Stimulated activated CD8-positive, alpha-beta memory T cell treated with anti-CD3 and anti-CD28 coated beads, Interleukin-2, amount 100 ng/mL, for 48 hours (primary cell): ENCODE results near the gene CERCAM.
A peak's percentile ranks its signal among the peaks of the same experiment; 100 is the strongest.

Experiments used
- DNase-seq, 2 donors: peaks; one replicate each; pipeline ENCODE4 v3.0.0-alpha.2; 2020; ENCODE audit warnings: low read depth in 2 of 2

Gene CERCAM

DNA sequence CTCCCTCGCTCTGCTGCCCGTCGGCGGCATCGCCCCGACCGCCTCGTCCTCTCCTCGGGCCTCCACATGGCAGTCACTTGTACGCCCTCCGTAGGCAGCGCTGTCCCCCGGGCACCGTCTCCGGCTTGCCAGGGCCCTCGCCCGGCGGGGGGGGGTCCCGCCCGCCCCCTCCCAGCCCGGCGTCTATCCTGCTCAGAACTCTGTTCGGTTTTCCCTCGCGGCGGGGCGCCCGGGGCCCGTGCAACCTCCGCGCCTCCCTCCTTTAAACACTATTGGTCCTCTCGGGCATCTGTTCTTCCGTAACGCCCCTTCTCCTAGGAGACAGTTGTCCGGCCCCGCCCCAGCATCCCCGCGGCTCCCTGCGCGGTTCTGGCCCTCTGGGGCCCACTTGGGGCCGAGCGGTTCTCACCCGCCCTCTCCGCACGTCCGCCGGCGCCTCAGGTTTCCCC, 36.0 kb downstream of the CERCAM start:
- peak; percentile 58 to 64 for DNase-seq

DNA sequence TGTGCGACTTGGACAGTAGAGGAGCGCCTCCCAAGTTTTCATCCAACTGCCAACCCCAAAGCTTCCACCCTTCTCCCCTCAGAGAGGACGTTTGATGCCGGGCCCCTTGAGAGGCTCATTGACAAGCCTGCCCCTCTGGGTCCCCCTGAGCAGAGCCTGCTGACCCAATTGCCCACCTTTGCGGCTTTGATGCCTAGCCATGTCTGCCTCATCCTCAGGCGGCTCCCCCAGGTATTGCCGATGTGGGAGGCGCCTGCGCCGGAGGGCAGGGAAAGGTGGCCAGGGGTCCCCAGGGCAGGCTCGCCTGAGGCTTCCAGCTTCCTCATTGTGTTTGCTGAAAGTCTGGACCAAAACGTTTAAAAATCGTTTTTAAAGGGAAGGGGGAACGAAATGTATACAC, 36.5 kb downstream of the CERCAM start:
- DNase-seq = no peak

DNA sequence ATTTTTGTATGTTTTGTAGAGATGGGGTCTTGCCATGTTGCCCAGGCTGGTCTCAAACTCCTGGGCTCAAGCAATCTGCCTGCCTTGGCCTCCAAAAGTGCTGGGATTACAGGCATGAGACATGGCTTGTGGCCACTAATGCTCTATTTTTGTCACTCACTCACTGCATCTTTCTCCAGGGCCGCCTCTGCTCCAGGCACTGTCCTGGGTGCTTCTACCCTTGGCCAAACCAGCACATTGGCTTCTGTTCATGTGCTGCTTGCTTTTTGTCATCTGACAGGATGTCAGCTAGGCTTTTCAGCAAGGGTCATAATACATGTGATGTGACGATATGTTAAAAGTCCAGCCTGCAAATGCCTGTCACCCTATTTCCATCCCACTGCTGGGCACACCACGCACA, 38.4 kb downstream of the CERCAM start:
- DNase-seq = no peak

DNA sequence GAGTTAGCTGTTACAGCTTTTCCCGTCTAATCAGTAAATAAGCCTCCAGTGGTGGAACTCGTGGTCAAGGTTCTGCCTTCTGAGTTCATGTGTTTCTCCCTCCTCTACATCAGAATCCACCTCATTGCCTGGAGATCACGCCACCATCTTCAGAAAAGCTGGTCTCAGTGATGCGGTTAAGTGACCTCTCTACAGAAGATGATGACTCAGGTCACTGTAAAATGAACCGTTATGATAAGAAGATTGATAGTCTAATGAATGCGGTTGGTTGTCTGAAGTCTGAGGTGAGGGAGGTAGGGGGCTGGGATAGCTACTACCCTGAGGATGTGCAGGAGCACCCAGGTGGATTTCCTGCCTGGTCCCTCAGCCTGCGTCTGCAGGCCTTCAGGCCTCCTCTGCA, 48.4 kb downstream of the CERCAM start:
- DNase-seq = no peak

DNA sequence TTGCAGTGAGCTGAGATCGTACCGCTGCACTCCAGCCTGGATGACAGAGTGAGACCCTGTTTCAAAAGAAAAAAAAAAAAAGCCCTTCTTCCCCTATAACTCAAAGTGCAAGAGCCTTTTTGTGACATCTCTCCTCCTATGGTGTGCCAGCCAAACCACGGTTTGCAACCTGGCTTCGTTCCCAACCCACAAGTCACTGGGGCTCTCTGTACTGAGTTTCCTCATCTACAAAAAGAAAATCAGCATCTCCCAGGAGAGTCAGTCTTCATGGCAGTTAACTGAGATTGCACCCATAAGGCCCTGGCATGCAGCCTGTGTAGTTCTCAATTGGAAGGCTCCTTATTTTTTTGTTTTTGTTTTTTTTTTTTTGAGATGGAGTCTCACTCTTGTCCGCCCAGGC, 49.9 kb downstream of the CERCAM start:
- DNase-seq = no peak

DNA sequence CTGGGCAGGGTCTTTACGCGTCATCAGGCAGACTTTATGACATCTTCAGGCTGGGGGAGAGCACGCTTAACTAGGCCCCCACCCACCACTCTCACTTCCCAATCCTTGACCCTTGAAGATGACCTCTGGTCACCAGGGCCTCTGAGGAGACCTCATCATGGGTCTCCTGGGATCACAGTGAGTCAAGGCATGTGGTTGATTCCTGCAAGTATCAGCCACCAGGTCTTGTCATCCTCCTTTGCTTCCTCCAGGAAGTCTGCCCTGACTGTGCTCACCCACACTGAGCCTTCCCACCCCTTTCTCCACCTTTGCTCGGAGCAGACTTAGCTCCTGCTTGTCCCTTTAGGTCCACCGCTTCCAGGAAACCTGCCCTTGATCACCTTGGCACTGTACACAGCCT, 52.4 kb downstream of the CERCAM start:
- DNase-seq = no peak

DNA sequence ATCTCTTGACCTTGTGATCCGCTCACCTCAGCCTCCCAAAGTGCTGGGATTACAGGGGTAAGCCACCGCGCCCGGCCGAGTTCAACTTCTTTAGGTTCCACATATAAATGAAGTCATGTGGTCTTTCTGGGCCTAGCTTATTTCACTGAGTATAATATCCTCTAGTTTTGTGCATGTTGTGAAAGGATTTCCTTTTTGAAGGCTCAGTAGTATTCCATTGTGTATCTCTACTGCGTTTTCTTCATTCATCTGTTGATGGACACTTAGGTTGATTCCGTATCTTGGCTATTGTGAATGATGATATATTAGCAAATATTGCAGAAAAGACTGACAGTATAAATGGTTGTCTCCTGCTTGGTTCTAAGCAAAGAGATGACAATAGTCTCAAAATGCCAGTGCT, 55.2 kb downstream of the CERCAM start:
- DNase-seq = no peak

DNA sequence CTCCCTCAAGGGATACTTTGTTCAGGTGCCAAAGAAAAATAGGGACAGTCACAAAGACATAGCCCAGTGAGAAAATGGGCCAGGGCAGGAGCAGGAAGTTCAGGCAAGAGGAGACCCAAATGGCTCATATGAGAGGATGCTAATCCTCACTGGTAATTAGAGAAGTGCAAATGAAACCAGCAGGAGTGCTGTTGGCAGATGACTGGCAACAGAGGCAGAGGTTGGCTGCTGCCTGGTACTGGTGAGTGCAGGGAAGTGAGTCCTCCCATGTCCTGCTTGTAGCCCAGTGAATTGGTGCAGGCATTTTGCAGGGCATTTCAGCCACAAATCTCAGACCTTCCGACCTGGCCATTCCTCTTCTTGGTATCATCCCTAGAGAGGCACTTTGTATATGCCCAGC, 58.6 kb downstream of the CERCAM start:
- no peak for DNase-seq

DNA sequence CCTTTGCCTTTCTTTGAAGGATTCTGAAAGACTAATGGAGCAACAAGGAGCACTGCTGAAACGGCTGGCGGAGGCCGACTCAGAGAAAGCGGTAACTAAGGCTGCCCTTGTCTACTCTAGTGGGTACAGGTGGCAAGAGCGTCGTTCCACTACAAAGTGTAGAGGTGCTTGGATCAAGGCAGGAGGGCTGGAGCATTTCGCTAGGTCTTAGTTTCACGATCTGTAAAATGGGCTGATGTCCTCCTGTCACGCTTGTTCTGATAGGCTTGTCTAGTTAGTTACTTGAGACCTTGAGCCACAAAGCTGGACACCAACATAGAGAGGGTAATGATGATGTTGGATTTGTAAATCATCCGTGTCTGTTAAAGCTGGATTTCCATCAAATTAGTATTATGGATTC, 60.9 kb downstream of the CERCAM start:
- no peak for DNase-seq

DNA sequence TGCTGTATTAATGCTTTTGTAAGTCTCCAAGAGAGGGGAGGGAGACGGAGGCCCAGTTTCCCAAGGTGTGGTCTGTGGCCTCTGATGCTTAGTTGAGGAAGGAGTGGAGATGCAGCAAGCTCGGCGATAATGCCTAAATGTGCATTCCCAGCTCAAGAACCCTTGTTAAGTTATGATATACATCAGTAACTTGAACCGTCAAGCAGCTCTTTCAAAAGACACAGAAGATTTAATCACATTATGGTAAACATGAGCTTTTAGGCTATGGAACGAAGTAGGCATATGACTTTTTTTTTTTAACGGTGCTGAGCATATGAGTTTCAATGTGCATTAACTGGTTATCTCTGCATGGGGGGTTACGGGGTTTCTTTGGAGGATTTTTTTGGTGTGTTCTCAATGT, 61.5 kb downstream of the CERCAM start:
- DNase-seq = no peak

DNA sequence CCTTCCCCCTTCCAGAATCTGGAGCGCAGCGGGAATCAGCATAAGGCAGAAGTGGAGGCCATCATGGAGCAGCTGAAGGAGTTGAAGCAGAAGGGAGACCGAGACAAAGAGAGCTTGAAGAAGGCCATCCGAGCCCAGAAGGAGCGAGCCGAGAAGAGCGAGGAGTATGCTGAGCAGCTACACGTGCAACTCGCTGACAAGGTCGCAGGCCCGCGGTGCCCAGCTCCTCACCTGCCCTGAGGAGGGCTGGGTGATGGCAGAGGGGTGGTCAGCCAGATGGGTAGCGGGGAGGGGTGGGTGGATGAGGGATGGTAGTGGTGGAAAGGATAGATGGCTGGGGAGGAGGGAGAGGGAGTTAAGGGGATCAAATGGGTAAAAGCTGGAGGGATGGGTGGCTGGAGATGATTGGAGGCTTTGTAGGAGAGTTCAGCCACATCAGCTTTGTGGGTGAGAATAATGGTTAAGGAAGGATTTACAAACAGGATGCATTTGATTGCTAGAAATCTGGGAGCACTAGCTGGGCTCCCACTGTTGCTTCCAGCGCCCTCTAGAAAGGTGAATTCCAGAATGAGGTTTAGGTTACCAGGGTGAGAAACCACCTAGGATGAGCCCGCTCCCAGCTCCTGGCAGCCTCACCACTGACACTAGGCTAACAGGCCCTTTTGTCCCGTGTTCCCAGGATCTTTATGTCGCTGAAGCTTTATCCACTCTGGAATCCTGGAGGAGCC, 64.2 kb downstream of the CERCAM start:
- DNase-seq = no peak

DNA sequence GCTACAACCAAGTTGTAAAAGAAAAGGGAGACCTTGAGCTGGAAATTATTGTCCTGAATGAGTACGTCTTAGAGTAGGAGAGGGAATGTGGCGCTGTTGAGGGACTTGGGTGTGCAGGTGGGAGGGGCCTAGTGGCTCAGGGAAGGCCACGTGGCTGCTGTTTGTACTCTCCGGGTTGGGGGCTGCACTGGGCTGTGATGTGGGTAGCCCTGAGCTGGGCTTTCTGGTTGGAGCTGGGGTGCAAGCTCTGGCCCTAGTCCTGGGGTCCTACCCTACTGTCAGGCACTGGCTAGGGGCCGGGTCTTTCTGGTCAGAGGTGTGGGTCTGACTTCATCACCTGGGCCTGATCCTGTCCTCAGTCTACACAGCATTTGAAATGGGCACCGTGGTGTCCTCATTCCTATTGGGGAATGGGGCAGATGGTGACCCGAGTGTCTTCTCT, 64.8 kb downstream of the CERCAM start:
- no peak for DNase-seq

DNA sequence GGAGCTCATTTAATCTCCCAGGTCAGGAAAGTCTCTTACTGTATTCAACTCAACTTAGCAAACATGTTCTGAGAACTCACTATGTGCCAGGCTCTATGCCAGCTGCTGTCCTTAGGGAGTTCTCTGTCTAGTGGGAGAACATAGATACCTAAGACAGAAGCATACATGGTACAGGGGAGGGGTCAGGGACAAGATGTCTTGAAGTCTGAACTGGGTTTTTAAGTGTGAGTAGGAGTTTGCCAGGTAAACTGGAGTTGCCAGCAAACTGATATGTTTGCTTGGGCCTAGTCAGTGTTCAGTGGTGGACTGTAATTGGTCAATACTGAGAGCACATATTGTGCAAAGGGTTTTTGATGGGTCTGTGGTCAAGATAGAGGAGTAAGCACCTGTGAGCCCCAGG, 65.5 kb downstream of the CERCAM start:
- DNase-seq = no peak
